ENCODE results near the gene PTPRCAP. TPM values are rescaled to one million over a fixed set of nuclear protein-coding genes. Genes with fewer than 3 reads are reported as not detected.

PTPRCAP gene
- polyA plus RNA-seq, 1 of the 3 experiments (the other 2 are of a cell fraction): 1.4 TPM

Small RNA genes lying within 50 kb of the gene (small RNA-seq; reads per million reads assigned to genes)
- 0 reads per million in 7 experiments for gene RNU6-1238P

Other genes starting within 250 kb of the PTPRCAP start
- 44.6 and 48.5 TPM in 2 replicates for gene GRK2, start 171.2 kb downstream of the PTPRCAP start, polyA plus RNA-seq (2012; rRNA removed)
- 50.2 and 51.4 TPM in 2 replicates for gene ANKRD13D, start 148.4 kb downstream of the PTPRCAP start, polyA plus RNA-seq (2012; rRNA removed)
- gene SSH3, start 134.2 kb downstream of the PTPRCAP start, polyA plus RNA-seq (2012; rRNA removed): 13.5 and 17.1 TPM in 2 replicates
- 80.4 and 89.4 TPM in 2 replicates for gene POLD4, start 84.1 kb downstream of the PTPRCAP start, polyA plus RNA-seq (2012; rRNA removed)
- 27.0 and 27.7 TPM in 2 replicates for gene CLCF1, start 64.1 kb downstream of the PTPRCAP start, polyA plus RNA-seq (2012; rRNA removed)
- 21.5 and 22.3 TPM in 2 replicates for gene RAD9A, start 45.7 kb downstream of the PTPRCAP start, polyA plus RNA-seq (2012; rRNA removed)
- gene PPP1CA, start 35.8 kb downstream of the PTPRCAP start, polyA plus RNA-seq (2012; rRNA removed): 210 and 261 TPM in 2 replicates
- gene TBC1D10C, start 33.6 kb downstream of the PTPRCAP start, polyA plus RNA-seq (2012; rRNA removed): 0.05 TPM in 1 of 2 replicates, not detected in the other
- gene CARNS1, start 22.0 kb downstream of the PTPRCAP start, polyA plus RNA-seq (2012; rRNA removed): 0.15 and 0.23 TPM in 2 replicates
- gene RPS6KB2, start 9.2 kb downstream of the PTPRCAP start, polyA plus RNA-seq (2012; rRNA removed): 52.0 and 53.2 TPM in 2 replicates
- 195 and 220 TPM in 2 replicates for gene CORO1B, start 5.8 kb upstream of the PTPRCAP start, polyA plus RNA-seq (2012; rRNA removed)
- not detected in 2 replicates for gene GPR152, start 15.0 kb upstream of the PTPRCAP start, polyA plus RNA-seq (2012; rRNA removed)
- gene CABP4, start 17.7 kb upstream of the PTPRCAP start, polyA plus RNA-seq (2012; rRNA removed): not detected in 2 replicates
- 132 and 135 TPM in 2 replicates for gene TMEM134, start 31.6 kb upstream of the PTPRCAP start, polyA plus RNA-seq (2012; rRNA removed)
- 192 and 207 TPM in 2 replicates for gene AIP, start 45.3 kb upstream of the PTPRCAP start, polyA plus RNA-seq (2012; rRNA removed)
- gene PITPNM1, start 67.7 kb upstream of the PTPRCAP start, polyA plus RNA-seq (2012; rRNA removed): 24.2 and 24.4 TPM in 2 replicates
- 32.8 and 47.9 TPM in 2 replicates for gene CDK2AP2, start 70.5 kb upstream of the PTPRCAP start, polyA plus RNA-seq (2012; rRNA removed)
- not detected in 2 replicates for gene CABP2, start 85.8 kb upstream of the PTPRCAP start, polyA plus RNA-seq (2012; rRNA removed)
- gene GSTP1, start 146.1 kb upstream of the PTPRCAP start, polyA plus RNA-seq (2012; rRNA removed): 488 and 745 TPM in 2 replicates
- gene NDUFV1, start 169.3 kb upstream of the PTPRCAP start, polyA plus RNA-seq (2012; rRNA removed): 220 and 278 TPM in 2 replicates
- gene NUDT8, start 192.3 kb upstream of the PTPRCAP start, polyA plus RNA-seq (2012; rRNA removed): 2.2 and 2.7 TPM in 2 replicates
- not detected in 2 replicates for gene TBX10, start 202.1 kb upstream of the PTPRCAP start, polyA plus RNA-seq (2012; rRNA removed)
- not detected in 2 replicates for gene ACY3, start 213.0 kb upstream of the PTPRCAP start, polyA plus RNA-seq (2012; rRNA removed)
- not detected in 2 replicates for gene ALDH3B2, start 236.9 kb upstream of the PTPRCAP start, polyA plus RNA-seq (2012; rRNA removed)